CD4-positive, alpha-beta T cell treated with Interleukin-17A for 1 hour (primary cell): ENCODE data around the gene PTPRD.

Source experiments
- DNase-seq: peaks from one replicate; pipeline ENCODE4 v3.0.0-alpha.2; 2020

The PTPRD gene

GRCh38 chr9:8447601-8448000, 2165.2 kb downstream of the PTPRD start:
- no peak for DNase-seq

DNA sequence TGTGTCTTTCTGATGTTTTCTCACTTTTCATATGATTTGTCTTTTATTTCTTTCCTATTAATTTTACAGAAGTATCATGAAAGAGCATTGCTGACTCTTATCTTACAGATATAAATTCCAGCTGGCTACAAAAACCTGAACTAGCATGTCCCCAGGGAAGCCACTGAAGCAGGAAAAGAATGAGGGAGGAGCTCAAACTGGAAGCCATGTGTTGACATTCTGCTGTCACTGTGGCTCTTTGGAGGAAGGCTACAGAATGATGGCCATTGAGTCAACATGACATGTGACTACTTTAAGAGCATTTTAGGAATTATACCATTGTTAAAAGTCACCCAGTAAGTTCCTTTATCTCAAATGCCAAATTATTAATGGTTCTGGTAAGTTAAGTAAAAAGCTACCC, 2174.9 kb downstream of the PTPRD start:
- DNase-seq = no peak

DNA sequence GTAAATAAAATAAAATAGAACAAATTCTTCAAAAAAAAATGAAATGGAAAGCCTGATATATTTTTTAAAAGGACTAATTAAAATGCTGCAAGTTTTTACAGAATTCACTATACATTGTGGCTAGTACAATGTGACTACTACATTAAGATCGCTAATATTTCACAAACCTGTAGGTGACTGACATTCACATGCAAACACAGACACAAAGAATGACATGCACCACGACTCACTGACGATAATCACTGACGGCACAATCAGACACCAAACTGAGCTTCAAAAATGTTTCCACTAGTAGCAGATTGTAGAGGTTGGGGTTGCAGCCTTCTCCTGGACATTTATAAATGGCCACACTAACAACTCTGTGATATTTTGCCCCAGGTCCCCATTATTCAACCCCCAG, 2175.5 kb downstream of the PTPRD start:
- DNase-seq = no peak

- DNase-seq = no peak
Observed at GRCh38 chr9:8436786-8437185, 2176.0 kb downstream of the PTPRD start.

- DNase-seq = no peak
Observed at GRCh38 chr9:8434621-8435020, 2178.2 kb downstream of the PTPRD start.

GRCh38 chr9:8432224-8432623, 2180.6 kb downstream of the PTPRD start:
- DNase-seq = no peak

DNA sequence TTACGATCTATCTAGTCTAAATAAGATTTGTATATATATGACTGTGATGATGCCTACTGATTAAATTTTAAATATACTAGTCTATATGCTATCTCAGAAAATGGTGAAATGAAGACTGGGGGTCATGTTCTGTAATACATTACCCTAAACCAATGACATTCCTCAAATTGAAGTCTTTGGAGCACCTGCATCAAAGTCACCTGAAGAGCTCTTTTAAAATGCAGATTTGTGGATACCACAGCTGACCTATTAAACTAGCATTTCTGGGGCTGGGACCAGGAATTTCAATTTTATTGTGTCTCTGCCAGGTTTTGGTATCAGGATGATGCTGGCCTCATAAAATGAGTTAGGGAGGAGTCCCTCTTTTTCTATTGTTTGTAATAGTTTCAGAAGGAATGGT, 2181.3 kb downstream of the PTPRD start:
- no peak for DNase-seq

GRCh38 chr9:8430945-8431344, 2181.9 kb downstream of the PTPRD start:
- no peak for DNase-seq

DNA sequence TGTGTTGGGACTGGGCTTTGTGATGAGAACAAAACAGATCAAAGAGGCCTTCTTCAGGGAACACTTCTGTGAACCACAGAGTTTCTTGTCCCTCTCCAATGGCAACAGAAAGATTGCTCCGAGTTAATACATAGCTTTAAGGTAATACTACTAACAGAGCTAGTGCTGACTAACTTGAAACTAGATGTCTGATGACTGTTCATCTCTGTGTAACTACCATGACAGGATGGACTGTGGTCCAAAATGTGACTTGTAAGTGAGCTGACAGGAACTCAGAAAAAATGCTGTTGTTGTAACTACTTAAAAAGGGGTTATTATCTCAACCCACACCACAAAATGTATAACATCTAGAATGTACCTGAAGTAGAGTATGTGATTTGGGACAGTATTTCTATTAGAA, 2183.0 kb downstream of the PTPRD start:
- DNase-seq = peak; percentile 9

DNA sequence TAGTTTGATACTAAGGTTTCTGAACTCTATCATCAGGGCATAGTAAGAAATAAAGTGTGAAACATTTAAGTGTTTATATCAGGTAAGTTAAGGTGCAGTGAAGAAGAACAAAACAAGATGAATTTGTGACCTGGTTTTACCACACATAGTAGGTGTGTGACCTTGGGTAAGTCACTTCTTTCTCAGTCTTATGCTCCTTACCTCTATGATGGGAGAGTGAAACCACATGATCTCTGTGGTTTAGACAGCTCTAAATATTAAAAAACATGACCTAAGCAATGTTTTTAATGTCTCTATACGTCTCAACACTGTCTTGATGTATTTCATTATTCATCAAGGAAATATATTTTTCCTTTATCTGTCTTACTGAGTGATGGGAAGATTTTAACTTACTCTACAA, 2183.6 kb downstream of the PTPRD start:
- DNase-seq = peak; percentile 8

DNA sequence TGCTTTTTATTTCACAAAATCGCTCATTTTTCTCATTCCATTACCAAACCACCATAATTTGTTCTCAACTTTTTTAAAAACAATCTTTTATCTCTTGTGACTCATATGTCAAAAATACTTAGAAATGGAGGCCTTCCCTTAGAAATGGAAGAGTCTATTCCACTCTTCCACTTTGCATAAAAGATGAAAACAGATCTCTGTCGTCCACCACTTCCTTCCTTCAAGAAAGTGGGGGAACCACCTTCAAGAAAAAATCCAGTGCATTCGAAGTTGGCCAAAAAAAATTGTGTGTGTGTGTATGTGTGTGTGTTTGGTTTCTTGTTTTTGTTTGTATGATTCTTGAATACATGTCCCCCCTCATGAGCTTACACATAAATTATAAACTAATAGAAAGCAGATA, 2184.4 kb downstream of the PTPRD start:
- DNase-seq = peak; percentile 31

DNA sequence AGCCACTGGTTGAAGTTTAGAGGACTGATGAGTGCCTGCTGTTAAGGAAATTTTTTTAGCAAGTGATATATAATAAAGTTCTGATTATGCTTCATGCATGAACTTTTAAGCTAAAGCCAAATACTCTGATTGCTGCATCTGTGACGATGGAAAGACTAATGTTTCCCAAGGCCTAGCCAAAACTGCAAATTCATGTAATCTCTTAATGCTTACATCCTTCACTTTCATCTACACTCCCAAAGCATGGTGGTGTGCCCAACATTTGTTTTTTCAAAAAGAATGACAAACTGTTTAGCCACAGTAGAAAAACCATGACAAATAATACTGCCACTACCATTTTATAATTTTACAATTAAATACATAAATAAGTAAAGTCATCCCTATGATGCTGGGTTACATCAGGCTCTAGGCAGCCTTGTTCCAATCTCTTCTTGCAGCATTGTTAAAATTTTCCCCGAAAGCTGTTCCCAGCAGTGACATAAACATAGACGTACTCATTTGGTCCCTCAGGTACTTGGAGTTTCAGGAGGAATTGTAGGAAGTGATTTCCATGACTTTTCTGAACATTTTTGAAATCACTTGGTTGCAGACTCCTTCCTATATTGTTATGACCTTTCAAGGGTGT, 2187.9 kb downstream of the PTPRD start:
- no peak for DNase-seq

GRCh38 chr9:8420416-8420815, 2192.4 kb downstream of the PTPRD start:
- no peak for DNase-seq

DNA sequence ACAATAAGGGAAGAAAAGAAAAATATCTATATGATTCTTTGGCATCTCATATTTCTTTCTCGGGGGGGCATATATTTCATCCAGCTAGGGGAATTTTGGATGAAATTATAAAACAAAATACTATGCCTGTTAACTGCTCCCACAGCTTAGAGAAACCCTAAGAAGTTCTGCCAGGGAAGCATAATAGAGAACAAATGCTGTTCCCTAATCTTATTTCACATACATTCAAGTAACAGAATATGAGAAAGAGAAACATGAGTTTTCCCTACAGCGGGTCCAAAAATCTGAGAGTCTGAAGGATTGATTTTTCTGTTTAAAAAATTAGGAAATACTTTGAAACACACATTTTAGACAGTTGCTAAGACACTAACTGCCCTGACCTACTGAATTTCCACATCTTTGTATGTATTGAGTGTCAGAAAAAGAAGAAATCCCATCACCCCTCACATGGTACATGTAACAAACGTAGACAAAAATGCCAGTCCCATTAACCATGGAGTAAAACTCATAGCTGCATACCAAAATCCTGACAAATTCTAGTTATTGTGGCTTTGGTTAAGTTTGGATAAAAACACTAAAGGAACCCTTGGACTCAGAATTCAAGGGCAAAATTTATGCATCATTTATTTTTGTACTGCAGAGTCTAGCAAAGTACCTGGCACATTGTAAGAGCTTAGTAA, 2193.1 kb downstream of the PTPRD start:
- DNase-seq = no peak

GRCh38 chr9:8417341-8417740, 2195.5 kb downstream of the PTPRD start:
- DNase-seq = no peak

DNA sequence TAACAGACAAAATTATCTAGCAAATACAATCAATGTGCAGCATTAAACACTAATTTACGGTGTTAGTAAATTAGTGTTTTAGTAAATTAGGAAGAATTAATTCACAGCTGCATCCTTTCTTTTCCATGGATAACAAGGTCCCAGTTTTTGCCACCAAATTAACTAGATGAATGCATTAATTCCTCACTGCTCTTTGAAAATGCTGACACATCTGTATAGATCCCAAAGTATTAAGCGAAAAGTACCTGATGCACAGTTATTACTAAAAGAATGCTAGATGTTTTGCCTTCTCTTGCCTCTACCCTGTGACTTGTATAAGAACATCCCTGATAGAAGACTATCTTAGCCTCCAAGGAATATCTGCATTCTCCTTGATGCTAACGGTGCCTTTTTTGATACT, 2200.5 kb downstream of the PTPRD start:
- DNase-seq = no peak

DNA sequence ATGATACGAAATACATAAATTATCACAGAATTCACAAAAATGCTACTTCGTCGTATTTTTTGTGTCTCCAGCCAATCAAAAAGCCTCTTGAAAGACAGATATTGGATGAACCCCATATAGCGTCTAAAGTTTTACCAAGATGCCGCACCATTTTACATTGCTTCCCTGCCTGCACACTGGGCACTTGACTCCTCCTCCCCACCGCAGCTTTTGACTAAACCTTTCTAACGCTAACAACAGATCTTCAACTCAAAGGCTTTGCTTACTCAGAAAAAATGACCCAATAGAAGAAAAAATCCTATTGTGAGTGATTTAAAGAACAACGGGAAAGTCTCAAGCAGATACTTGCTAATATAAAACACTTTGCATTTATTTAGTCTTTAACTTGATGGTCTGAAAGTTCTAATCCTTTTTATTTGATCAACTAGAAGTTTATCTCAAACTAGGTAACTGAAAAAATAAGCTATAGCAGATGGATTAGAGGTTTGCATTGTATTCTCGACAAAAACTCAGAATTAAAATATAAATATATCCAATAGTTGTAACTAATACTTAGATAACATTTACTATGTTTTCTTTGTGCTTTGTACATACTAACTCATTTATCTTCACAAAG, 2204.1 kb downstream of the PTPRD start:
- no peak for DNase-seq

DNA sequence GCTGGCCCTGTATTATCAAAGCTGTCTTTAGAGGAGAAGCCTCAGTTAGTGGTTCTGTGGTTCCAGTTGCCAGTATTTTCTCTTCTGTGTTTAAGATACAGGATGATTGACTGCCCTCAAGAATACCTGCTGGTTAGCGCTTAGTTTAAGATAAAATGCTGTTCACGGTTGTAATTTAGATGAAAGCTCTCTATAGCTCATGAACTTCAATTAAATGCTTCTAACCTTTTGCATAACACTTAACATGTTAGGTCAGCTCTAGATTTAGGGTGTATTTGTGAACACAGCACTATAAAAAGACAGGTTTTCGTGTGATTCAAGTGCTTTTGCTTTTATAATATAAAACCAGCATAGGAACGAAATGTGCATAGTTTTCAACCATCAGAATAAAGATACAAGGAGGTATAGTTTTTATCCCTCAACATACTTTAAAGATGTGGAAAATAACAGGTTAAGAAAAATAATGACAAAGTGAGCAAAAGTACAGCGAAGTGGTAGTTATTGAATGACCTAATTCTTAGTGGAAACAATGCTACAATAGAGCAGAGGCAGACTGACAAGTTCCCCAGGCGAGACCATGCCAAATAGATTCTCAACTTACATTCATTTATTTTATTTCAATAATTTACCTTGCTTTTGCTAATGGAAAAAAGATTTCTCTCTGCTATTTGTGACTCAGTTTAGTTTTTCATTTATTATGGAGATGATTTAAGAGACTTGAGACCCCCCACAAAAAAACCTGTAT, 2210.7 kb downstream of the PTPRD start:
- no peak for DNase-seq

DNA sequence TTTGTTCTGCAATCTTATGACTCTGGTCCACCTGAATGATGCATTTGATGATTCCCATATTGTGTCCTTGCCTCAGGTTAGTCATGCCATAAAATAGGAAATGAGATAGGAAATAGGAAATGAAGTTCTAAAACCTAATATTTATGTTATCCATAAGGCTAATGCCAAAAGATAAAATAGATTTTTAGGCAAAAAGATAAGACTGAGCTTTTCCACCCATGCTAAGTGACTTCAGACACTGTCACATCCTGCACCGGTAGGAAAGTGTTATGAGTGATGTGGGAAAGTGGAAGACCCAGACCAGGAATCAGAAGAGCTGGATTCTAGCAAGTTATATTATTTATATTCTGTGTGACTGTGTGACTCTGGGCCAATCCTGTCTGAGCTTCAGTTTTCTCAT, 2212.4 kb downstream of the PTPRD start:
- no peak for DNase-seq

- DNase-seq = no peak
Observed at GRCh38 chr9:8395022-8395421, 2217.8 kb downstream of the PTPRD start.

- DNase-seq = no peak
Observed at GRCh38 chr9:8394341-8394740, 2218.5 kb downstream of the PTPRD start.

DNA sequence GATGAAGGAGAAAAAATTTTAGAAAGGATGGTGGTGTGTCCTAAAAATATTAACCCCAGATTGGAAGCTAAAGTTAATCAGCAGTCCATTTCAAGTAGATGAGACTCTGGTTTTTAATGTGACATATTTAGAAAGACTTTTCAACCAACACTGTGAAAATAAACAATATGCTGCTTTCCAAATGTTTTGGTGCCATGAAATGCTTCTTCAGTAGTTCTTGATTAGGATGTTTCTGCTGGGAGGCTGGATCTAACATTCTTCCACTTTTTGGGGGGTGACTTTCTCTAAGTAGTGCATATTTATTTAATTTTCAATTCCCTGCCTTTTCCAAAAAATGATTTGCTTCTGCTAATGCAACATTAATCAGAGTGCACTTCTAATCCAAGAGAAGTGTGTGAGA, 2219.9 kb downstream of the PTPRD start:
- DNase-seq = no peak

DNA sequence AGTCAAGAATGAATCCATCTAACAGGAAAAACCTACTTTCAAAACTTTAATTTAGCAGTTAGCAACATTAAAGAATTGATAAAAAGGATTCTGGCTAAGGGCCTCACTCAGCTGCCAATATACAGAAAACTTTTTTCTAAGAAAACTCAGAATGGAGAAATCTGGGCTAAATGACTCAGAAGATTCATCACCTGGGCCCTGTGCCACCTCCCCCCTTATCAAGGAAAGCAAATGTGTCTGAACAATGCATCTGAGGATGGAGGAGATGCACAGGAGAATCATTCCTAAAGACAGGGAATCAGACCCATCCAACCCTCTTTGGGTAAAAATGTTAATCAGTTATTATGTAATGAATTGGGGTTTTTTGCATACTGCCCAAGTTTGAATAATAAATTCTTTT, 2221.2 kb downstream of the PTPRD start:
- DNase-seq = no peak

DNA sequence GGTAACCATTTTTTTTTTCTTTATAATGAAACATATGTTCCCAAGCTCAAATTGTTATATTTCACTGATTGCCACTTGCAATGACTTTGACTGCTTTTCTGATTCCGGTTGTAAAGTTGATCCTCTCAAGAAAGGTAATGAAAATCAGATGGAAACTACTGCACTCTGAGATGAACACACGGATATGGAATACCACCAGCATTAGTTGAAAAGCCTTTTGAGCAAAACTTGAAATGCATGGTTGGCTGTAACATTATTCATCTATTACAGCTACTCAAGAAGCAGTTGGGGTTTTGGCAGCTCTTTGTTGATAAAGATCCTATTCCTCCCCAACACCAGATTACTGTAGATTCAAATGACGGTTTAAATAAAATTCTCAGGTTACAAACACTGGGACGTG, 2221.7 kb downstream of the PTPRD start:
- no peak for DNase-seq
